Peyer's patch (tissue), 4 donors: ENCODE measurements around the gene TUBGCP3.

Source experiments
- POLR2A ChIP-seq, 2 donors: fragments of 450-650 bp; IDR thresholded peaks; one replicate each; pipeline ENCODE4 v1.5.1; 2017; ENCODE audit warnings: antibody characterized with exemption in 2 of 2, mild to moderate bottlenecking in 2 of 2, moderate library complexity in 2 of 2
- TF ChIP-seq, protein P1 (sequence below), 6 experiments: fragments of 450-650 bp in 4 of 6; fragments of 200-600 bp in 2 of 6; sonication (generic) in 1 of 6; IDR thresholded peaks; one replicate each; pipeline ENCODE4 v1.5.1; 2017 to 2019; ENCODE audit warnings: antibody characterized with exemption in 6 of 6, mild to moderate bottlenecking in 3 of 6, moderate library complexity in 1 of 6

GRCh38 chr13:112588490-112589297 lies 741 bp upstream of the TUBGCP3 start:
- TF ChIP-seq, protein P1, sequence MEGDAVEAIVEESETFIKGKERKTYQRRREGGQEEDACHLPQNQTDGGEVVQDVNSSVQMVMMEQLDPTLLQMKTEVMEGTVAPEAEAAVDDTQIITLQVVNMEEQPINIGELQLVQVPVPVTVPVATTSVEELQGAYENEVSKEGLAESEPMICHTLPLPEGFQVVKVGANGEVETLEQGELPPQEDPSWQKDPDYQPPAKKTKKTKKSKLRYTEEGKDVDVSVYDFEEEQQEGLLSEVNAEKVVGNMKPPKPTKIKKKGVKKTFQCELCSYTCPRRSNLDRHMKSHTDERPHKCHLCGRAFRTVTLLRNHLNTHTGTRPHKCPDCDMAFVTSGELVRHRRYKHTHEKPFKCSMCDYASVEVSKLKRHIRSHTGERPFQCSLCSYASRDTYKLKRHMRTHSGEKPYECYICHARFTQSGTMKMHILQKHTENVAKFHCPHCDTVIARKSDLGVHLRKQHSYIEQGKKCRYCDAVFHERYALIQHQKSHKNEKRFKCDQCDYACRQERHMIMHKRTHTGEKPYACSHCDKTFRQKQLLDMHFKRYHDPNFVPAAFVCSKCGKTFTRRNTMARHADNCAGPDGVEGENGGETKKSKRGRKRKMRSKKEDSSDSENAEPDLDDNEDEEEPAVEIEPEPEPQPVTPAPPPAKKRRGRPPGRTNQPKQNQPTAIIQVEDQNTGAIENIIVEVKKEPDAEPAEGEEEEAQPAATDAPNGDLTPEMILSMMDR (IDR thresholded peaks at IDR 0.05): no peak
- TF ChIP-seq POLR2A (IDR thresholded peaks at IDR 0.05): no peak
